Measurements from ENCODE around the gene ZBTB25.

GRCh38 chr14:64409126-64409920 is 94.3 kb downstream of the ZBTB25 start:
- TF ChIP-seq OSR1 (CRISPR knock-in tag; IDR thresholded peaks at IDR 0.05) (no peak), TCF4 (CRISPR knock-in tag; IDR thresholded peaks at IDR 0.05; ENCODE audit: borderline replicate concordance) (no peak), ZNF70 (CRISPR knock-in tag; IDR thresholded peaks at IDR 0.05) (no peak), CREB5 (CRISPR knock-in tag; IDR thresholded peaks at IDR 0.05; ENCODE audit: low read depth) (no peak), RARB (CRISPR knock-in tag; IDR thresholded peaks at IDR 0.05) (no peak), ZFP30 (CRISPR knock-in tag; IDR thresholded peaks at IDR 0.05) (no peak), GLIS3 (CRISPR knock-in tag; IDR thresholded peaks at IDR 0.05) (no peak), TOX (CRISPR knock-in tag; IDR thresholded peaks at IDR 0.05; ENCODE audit: borderline replicate concordance) (no peak), TSHZ2 (CRISPR knock-in tag; IDR thresholded peaks at IDR 0.05) (no peak), ARNTL (CRISPR knock-in tag; IDR thresholded peaks at IDR 0.05; ENCODE audit: borderline replicate concordance, low read depth) (no peak)
- TF ChIP-seq, protein P1, sequence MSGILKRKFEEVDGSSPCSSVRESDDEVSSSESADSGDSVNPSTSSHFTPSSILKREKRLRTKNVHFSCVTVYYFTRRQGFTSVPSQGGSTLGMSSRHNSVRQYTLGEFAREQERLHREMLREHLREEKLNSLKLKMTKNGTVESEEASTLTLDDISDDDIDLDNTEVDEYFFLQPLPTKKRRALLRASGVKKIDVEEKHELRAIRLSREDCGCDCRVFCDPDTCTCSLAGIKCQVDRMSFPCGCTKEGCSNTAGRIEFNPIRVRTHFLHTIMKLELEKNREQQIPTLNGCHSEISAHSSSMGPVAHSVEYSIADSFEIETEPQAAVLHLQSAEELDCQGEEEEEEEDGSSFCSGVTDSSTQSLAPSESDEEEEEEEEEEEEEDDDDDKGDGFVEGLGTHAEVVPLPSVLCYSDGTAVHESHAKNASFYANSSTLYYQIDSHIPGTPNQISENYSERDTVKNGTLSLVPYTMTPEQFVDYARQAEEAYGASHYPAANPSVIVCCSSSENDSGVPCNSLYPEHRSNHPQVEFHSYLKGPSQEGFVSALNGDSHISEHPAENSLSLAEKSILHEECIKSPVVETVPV (CRISPR knock-in tag; IDR thresholded peaks at IDR 0.05), result no peak
- TF ChIP-seq, protein P2, sequence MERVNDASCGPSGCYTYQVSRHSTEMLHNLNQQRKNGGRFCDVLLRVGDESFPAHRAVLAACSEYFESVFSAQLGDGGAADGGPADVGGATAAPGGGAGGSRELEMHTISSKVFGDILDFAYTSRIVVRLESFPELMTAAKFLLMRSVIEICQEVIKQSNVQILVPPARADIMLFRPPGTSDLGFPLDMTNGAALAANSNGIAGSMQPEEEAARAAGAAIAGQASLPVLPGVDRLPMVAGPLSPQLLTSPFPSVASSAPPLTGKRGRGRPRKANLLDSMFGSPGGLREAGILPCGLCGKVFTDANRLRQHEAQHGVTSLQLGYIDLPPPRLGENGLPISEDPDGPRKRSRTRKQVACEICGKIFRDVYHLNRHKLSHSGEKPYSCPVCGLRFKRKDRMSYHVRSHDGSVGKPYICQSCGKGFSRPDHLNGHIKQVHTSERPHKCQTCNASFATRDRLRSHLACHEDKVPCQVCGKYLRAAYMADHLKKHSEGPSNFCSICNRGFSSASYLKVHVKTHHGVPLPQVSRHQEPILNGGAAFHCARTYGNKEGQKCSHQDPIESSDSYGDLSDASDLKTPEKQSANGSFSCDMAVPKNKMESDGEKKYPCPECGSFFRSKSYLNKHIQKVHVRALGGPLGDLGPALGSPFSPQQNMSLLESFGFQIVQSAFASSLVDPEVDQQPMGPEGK (CRISPR knock-in tag; IDR thresholded peaks at IDR 0.05; ENCODE audit: borderline replicate concordance), result no peak
